K562 (cell line): ENCODE measurements around the gene SLC2A4RG. TPM values are rescaled to one million over a fixed set of nuclear protein-coding genes. Genes with fewer than 3 reads are reported as not detected.

Source experiments
- CXXC5 ChIP-seq: fragments of 250-450 bp; sonication (Bioruptor Pico); IDR thresholded peaks from 2 replicates; pipeline ENCODE4 v1.8.0; 2022; ENCODE audit warnings: inconsistent platforms, mild to moderate bottlenecking, moderate library complexity
- EGR1 ChIP-seq: fragments of 450-650 bp; conservative IDR thresholded peaks from 2 replicates; pipeline ENCODE4 v1.6.1; 2017; ENCODE audit warnings: mild to moderate bottlenecking
- FOSL1 ChIP-seq: fragments of 200-800 bp; sonication (Bioruptor generic); conservative IDR thresholded peaks from 2 replicates; pipeline ENCODE4 v1.6.1; 2016; ENCODE audit warnings: missing genetic modification characterization, missing compliant biosample characterization
- GABPA ChIP-seq: fragments of 200-800 bp; sonication (Bioruptor generic); conservative IDR thresholded peaks from 2 replicates; pipeline ENCODE4 v1.6.1; 2016; ENCODE audit warnings: low read depth, missing genetic modification characterization, missing compliant biosample characterization
- HDAC2 ChIP-seq: fragments of 450-650 bp; IDR thresholded peaks from 2 replicates; pipeline ENCODE4 v1.6.1; 2016; ENCODE audit warnings: mild to moderate bottlenecking
- KDM5B ChIP-seq: fragments of 200-600 bp; sonication (generic); IDR thresholded peaks from 2 replicates; pipeline ENCODE4 v1.6.1; 2012; ENCODE audit warnings: low read depth, mild to moderate bottlenecking, moderate library complexity, low read length, control low read depth, inconsistent platforms; ENCODE audit not compliant: insufficient replicate concordance
- NBN ChIP-seq: fragments of 450-650 bp; IDR thresholded peaks from 2 replicates; pipeline ENCODE4 v1.6.1; 2016; ENCODE audit warnings: low read depth, mild to moderate bottlenecking
- NCOA6 ChIP-seq: fragments of 450-650 bp; IDR thresholded peaks from 2 replicates; pipeline ENCODE4 v1.6.1; 2017; ENCODE audit warnings: mild to moderate bottlenecking
- NFE2 ChIP-seq: IDR thresholded peaks from 2 replicates; pipeline ENCODE4 v1.6.1; 2014; ENCODE audit warnings: antibody characterized with exemption, low read depth
- NONO ChIP-seq, 2 experiments: fragments of 200-400 bp in 1 of 2; fragments of 450-650 bp in 1 of 2; formaldehyde crosslinking in 1 of 2; IDR thresholded peaks; 2 replicates each; pipeline ENCODE4 v1.6.1; 2017; ENCODE audit warnings: low read depth in 2 of 2, mild to moderate bottlenecking in 2 of 2, moderate library complexity in 2 of 2, low read length in 1 of 2
- SIN3B ChIP-seq: fragments of 450-650 bp; IDR thresholded peaks from 2 replicates; pipeline ENCODE4 v1.6.1; 2017; ENCODE audit warnings: low read depth, mild to moderate bottlenecking, moderate library complexity
- TARDBP ChIP-seq: fragments of 450-650 bp; IDR thresholded peaks from 2 replicates; pipeline ENCODE4 v1.6.1; 2016
- ZKSCAN1 ChIP-seq: fragments of 150-350 bp; IDR thresholded peaks from 2 replicates; pipeline ENCODE4 v1.6.1; 2016; ENCODE audit warnings: low read depth, low read length
- polyA plus RNA-seq, 8 experiments: library from polyadenylated mRNA; depleted of rRNA in 4 of 8; stranded (reverse) in 5 of 8; unstranded in 3 of 8; fragments of >200 nt; fragmentation: Nextera tagmentation in 2 of 8; fragmentation: Illumina TruSeq in 1 of 8; extraction: Ambion mirVana in 2 of 8; extraction: Trizol in 1 of 8; gene quantifications; 2 replicates each; pipeline versions ENCODE4 v1.2.1 to v1.2.3, GENCODE V29; 2011 to 2014; ENCODE audit warnings: inconsistent platforms in 1 of 8, missing spikeins in 1 of 8
- total RNA-seq, 7 experiments: library from RNA; depleted of rRNA in 6 of 7; stranded (reverse); fragments of >200 nt in 6 of 7; fragmentation: Illumina TruSeq in 2 of 7; extraction: Trizol in 2 of 7; gene quantifications; 2 replicates each; pipeline versions ENCODE4 v1.2.1 to v1.2.3, GENCODE V29; 2011 to 2021; ENCODE audit warnings: low replicate concordance in 1 of 7
- TF ChIP-seq, protein P1 (sequence below): fragments of 450-650 bp; formaldehyde crosslinking; IDR thresholded peaks from 2 replicates; pipeline ENCODE4 v1.4.0; 2022; ENCODE audit warnings: mild to moderate bottlenecking, moderate library complexity
- TF ChIP-seq, protein P2 (sequence below): fragments of 450-650 bp; formaldehyde crosslinking; IDR thresholded peaks from 2 replicates; pipeline ENCODE4 v1.4.0; 2020; ENCODE audit warnings: mild to moderate bottlenecking, moderate library complexity
- TF ChIP-seq, protein P3 (sequence below): sonication (generic); formaldehyde crosslinking; IDR thresholded peaks from 2 replicates; pipeline ENCODE4 v1.8.0; 2022; ENCODE audit warnings: mild to moderate bottlenecking, missing genetic modification reagents
- TF ChIP-seq, protein P4 (sequence below): fragments of 450-650 bp; IDR thresholded peaks from 2 replicates; pipeline ENCODE4 v1.6.1; 2017; ENCODE audit warnings: antibody characterized with exemption, mild to moderate bottlenecking

Gene SLC2A4RG
- total and polyA plus RNA-seq, 9 of the 15 experiments (the other 6 are each of a cell fraction or from before 2014, with no cell fraction given): 0.34 to 97.3 (median 26.5) TPM

DNA sequence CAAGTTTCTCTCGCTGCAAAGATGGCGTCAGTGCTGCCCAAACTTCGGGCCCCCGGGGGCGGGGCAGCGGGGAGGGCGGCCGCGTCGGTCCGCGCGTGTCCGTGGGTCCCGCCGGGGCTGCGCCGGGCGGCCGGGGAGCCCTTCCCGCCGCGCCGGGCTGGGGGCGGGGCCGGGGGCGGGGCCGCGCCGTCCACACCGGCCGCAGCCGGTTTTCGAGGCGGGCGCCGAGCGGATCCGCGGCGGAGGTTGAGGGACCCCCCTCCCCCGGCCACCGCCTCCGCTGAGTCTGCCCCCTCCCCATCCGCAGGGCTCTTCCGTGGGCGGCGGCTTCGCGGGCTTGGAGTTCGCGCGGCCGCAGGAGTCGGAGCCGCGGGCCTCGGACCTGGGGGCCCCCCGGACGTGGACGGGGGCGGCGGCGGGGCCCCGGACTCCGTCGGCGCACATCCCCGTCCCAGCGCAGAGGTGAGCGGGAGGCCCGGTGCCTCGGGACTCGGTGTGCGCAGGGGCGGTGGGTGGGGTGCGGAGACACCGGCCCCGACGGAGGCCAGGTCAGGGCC is 572 bp downstream of the SLC2A4RG start (continued):
- peak; percentile 41 for TF ChIP-seq KDM5B
- peak; percentile 59 for TF ChIP-seq EGR1
- 0 out of 2 replicates have a peak, but pooled peaks have one; percentile 1 for TF ChIP-seq FOSL1
- TF ChIP-seq HDAC2: no peak
- TF ChIP-seq CXXC5 (CRISPR knock-in tag): peak; percentile 45; the same call in 1 of the 2 replicates
- peak; percentile 29; the same call in 1 of the 2 replicates for TF ChIP-seq TARDBP
- peak; percentile 43; the same call in 1 of the 2 replicates for TF ChIP-seq GABPA (tag)
- 0 out of 4 replicates have a peak, but pooled peaks of 1 of the 2 experiments have one; percentile 40 for TF ChIP-seq NONO (IDR thresholded peaks at IDR 0.05; ENCODE audit: low read depth in 2 of 2, low read length in 1 of 2)
- TF ChIP-seq NFE2: no peak
- TF ChIP-seq NCOA6: peak; percentile 56
- TF ChIP-seq, protein P1, sequence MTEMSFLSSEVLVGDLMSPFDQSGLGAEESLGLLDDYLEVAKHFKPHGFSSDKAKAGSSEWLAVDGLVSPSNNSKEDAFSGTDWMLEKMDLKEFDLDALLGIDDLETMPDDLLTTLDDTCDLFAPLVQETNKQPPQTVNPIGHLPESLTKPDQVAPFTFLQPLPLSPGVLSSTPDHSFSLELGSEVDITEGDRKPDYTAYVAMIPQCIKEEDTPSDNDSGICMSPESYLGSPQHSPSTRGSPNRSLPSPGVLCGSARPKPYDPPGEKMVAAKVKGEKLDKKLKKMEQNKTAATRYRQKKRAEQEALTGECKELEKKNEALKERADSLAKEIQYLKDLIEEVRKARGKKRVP (CRISPR knock-in tag): no peak
- TF ChIP-seq, protein P2, sequence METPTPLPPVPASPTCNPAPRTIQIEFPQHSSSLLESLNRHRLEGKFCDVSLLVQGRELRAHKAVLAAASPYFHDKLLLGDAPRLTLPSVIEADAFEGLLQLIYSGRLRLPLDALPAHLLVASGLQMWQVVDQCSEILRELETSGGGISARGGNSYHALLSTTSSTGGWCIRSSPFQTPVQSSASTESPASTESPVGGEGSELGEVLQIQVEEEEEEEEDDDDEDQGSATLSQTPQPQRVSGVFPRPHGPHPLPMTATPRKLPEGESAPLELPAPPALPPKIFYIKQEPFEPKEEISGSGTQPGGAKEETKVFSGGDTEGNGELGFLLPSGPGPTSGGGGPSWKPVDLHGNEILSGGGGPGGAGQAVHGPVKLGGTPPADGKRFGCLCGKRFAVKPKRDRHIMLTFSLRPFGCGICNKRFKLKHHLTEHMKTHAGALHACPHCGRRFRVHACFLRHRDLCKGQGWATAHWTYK (CRISPR knock-in tag): 0 out of 2 replicates have a peak, but pooled peaks have one; percentile 28
- no peak for TF ChIP-seq NBN
- TF ChIP-seq SIN3B: peak; percentile 15; the same call in 1 of the 2 replicates
- TF ChIP-seq ZKSCAN1: no peak
- TF ChIP-seq, protein P3, sequence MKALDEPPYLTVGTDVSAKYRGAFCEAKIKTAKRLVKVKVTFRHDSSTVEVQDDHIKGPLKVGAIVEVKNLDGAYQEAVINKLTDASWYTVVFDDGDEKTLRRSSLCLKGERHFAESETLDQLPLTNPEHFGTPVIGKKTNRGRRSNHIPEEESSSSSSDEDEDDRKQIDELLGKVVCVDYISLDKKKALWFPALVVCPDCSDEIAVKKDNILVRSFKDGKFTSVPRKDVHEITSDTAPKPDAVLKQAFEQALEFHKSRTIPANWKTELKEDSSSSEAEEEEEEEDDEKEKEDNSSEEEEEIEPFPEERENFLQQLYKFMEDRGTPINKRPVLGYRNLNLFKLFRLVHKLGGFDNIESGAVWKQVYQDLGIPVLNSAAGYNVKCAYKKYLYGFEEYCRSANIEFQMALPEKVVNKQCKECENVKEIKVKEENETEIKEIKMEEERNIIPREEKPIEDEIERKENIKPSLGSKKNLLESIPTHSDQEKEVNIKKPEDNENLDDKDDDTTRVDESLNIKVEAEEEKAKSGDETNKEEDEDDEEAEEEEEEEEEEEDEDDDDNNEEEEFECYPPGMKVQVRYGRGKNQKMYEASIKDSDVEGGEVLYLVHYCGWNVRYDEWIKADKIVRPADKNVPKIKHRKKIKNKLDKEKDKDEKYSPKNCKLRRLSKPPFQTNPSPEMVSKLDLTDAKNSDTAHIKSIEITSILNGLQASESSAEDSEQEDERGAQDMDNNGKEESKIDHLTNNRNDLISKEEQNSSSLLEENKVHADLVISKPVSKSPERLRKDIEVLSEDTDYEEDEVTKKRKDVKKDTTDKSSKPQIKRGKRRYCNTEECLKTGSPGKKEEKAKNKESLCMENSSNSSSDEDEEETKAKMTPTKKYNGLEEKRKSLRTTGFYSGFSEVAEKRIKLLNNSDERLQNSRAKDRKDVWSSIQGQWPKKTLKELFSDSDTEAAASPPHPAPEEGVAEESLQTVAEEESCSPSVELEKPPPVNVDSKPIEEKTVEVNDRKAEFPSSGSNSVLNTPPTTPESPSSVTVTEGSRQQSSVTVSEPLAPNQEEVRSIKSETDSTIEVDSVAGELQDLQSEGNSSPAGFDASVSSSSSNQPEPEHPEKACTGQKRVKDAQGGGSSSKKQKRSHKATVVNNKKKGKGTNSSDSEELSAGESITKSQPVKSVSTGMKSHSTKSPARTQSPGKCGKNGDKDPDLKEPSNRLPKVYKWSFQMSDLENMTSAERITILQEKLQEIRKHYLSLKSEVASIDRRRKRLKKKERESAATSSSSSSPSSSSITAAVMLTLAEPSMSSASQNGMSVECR: no peak
- TF ChIP-seq, protein P4, sequence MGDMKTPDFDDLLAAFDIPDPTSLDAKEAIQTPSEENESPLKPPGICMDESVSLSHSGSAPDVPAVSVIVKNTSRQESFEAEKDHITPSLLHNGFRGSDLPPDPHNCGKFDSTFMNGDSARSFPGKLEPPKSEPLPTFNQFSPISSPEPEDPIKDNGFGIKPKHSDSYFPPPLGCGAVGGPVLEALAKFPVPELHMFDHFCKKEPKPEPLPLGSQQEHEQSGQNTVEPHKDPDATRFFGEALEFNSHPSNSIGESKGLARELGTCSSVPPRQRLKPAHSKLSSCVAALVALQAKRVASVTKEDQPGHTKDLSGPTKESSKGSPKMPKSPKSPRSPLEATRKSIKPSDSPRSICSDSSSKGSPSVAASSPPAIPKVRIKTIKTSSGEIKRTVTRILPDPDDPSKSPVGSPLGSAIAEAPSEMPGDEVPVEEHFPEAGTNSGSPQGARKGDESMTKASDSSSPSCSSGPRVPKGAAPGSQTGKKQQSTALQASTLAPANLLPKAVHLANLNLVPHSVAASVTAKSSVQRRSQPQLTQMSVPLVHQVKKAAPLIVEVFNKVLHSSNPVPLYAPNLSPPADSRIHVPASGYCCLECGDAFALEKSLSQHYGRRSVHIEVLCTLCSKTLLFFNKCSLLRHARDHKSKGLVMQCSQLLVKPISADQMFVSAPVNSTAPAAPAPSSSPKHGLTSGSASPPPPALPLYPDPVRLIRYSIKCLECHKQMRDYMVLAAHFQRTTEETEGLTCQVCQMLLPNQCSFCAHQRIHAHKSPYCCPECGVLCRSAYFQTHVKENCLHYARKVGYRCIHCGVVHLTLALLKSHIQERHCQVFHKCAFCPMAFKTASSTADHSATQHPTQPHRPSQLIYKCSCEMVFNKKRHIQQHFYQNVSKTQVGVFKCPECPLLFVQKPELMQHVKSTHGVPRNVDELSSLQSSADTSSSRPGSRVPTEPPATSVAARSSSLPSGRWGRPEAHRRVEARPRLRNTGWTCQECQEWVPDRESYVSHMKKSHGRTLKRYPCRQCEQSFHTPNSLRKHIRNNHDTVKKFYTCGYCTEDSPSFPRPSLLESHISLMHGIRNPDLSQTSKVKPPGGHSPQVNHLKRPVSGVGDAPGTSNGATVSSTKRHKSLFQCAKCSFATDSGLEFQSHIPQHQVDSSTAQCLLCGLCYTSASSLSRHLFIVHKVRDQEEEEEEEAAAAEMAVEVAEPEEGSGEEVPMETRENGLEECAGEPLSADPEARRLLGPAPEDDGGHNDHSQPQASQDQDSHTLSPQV: peak; percentile 30; the same call in 1 of the 2 replicates
